HG02759 (cell line): ENCODE results near the gene TMEM151B.
"Not testable (repeated sequence)": the region's sequence is repeated elsewhere in the genome, so short reads cannot be mapped to it uniquely, and the experiment has no call there.

Experiments
- ATAC-seq: cut with Tn5 transposase; IDR thresholded peaks from one replicate; pipeline ENCODE4 v1.9.1; 2021; ENCODE audit warnings: mild to moderate bottlenecking, moderate library complexity; ENCODE audit not compliant: unreplicated experiment

The TMEM151B gene

DNA sequence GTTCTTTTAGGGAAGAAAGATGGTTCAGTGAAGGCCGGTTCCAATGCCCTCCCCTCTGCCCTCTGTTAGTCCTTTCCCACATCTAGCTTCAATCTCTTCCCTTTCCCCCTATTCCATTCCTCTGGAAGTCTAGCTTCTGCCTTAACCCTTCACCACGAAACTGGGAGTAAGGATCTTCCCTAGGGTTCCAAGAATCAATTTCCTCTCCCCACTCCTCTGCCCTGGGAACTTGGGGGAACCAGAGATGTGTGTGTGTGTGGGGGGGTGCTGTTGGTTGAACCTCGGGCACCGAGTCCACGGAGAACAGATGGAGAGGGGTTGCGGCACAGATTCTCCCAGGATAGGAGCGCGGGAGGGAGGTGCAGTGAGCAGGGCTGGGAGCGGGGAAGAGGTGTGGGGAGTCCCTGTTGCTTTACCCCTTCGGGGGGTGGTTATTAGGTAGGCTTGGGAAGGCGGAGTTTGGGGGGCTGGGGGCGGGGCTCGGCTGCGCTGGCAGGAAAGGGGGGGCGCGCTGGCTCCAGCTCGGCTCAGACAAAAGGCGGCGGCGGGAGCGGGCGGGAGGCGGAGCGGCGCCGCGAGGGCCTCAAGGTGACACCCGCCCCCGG, at the start of gene TMEM151B:
TSS of gene TMEM151B (plus strand) at position 530 of the 605 bp plus-strand sequence. CDS start 293 bp downstream, outside the sequence.
- ATAC-seq, result no peak

DNA sequence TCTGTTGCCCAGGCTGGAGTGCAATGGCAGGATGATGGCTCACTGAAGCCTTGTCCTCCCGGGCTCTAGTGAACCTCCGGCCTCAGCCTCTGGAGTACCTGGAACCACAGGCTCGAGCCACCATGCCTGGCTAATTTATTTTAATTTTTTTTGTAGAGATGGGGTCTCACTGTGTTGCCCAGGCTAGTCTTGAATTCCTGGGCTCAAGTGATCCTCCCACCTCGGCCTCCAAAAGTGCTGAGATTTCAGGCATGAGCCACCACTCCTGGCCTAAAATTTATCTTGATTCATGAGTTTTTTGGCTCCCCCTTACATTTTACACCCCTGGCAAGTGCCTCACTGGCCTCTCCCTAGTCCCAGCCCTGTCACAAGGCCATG, 49.3 kb upstream of the TMEM151B start:
- no peak for ATAC-seq

DNA sequence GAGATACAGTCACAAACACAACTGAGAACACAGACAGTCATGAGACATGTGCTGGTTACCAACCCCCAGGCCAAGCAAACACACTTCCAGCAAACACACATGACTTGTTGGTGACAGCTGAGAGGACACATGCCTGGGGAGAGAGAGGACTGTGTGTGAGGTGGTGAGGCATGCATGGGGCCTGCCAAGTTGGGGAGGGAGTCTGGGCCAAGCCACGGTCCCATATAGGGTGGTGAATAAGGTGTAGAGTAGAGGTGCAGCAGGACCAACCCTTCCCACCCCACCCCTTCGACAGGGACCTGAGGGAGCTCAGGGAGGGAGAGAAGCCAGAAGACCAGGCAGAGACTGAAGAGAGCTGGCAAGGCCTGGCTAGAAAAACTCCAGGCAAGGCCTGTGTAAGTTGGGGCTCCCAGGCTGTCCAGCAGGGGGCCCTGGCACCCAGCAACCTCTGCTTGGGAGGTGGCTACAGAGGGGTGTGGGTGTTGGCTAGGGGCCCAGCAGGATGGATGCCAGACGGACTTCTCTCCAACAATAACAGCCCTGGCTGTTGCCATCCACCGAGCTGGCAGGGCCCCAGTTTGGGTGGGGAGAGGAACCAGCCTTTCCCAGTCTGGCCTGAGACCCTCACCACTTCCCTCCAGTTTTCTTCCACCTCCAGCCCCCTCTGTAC, 48.8 kb upstream of the TMEM151B start:
- ATAC-seq, result peak; percentile 39

DNA sequence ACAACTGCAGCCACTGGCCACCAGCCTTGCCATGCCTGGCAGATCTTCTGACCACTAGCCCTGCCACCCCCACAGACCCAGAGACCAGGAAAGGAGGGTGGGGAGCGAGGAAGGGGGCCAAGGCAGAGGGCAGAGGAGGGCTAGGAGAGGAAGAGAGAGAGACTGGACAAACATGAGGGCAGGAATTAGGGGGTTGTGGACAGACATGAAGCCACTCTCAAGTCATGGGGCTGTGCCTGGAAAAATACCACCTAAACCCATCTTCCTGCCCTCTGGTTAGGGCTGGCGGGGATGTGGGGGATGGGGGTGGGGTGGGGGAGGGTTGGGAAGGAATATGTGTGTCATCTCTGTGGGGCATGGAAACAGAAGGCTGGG, 48.3 kb upstream of the TMEM151B start:
- no peak for ATAC-seq

DNA sequence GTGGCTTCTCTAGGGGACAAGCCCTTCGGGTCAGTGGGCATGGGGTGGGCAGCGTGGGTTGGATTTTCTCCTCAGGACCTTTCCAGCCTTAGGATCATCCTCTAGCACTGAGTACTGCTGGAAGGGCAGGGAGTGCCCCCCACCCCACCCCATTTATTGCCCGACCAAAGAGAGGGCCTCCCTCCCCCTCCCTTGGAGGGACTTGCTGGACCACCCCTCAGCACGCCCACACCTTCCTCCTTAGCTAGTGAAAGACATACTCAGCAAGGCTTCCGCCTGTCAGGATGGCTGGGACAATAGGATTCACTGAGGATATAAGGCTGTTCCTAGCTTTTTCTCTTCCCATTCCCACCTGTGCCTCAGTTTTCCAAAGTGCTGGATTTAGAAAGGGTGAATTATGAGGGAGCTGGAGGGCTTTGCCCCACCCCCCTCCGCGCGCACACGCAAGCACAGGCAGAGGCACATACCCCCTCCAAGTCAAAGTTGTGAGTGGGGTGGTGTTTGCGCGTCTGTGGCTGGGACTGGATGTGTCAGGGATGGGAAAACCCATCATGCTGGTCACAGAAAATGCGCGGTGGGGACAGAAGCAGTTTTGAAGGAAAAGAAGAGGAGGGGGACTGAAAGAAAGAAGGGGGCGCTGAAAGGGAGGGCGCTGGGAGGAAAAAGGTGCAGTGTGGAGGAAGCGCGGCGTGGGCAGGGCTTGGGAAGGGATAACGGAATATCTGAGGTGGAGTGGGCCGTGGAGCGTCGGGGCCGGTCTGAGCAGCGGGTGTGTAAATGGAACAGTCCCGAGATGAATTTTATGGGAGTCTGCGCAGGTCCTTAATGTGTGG, 47.5 kb upstream of the TMEM151B start:
- no peak for ATAC-seq

DNA sequence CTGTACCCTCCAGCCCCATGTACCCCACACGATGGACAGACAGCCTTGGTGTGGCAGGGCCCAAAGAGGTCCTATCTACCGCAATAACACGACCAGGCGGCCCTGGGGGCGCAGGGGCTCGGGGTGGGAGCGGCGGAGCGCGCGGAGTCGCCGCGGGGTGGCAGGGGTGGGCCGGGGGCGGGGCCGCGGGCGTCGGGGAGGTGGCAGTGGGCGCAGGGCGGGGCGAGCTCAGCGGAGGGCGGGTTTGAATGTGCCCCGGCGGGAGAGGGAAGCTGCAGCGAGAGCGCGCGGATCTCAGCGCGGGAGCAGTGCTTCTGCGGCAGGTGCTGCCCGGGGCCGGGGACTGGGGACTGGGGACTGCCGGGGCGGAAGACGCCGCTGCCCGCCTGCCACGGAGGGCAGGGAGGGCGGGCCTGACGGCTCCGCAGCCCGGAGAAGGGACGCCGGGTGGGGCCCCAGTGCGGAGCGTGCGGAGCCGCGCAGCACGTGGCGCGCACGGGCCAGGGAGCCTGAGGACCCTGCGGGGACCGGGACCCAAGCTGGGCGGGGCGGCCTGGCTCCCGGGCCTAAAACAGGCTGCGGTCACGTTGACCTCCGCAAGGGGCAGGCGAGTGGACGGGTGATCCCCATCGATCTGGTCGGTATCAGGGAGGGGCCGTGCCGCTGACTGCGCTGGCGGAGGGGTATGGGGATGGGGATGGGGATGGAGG, 46.8 kb upstream of the TMEM151B start, which contains the start of gene SLC29A1:
TSS of gene SLC29A1 (plus strand) at position 277 of the 710 bp plus-strand sequence. CDS start 3,719 bp downstream, outside the sequence.
- peak; percentile 53 for ATAC-seq

DNA sequence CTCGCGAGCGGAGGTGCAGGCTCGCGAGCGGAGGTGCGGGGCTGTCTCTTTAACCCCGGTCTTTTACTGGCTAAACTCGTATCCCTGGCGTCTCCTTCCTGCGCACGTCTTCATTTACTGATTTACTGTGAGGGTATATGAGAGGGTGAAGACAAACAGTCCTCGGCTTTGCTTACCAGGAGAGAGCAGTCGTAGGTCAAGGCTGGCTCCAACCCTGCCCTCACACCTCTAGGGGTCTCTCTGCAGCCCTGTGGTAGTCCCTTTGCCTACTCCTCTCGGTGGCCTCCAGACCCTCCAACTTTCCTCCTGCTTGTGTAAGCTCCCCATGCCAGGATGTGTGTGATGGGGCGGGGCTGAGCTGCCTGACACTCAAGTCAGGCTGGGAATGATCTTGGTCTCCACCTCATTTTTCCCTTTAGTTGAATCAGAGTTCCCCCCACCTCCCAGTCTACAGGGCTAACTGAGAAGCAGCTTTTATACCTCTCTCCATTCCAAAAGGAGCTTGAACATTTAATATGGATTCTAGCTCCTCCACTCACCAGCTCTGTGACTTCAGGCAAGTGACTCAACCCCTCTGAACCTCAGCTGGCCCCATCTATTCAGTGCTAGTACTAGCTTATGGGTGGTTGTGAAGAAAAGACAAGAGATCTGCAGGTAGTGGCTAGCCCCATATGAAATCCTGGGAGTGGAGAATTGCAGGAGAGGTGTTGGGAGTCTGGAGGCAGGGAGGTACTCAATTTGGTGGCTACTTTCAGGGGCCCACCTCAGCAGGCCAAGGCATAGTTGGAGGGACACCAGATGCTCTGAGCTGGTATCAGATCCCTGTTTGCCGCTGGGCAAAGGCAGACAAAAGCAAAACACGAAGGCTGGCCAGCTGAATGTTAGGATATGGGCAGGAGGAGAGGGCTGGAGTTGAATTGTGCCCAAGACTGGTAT, 46.0 kb upstream of the TMEM151B start:
- peak; percentile 9 for ATAC-seq

DNA sequence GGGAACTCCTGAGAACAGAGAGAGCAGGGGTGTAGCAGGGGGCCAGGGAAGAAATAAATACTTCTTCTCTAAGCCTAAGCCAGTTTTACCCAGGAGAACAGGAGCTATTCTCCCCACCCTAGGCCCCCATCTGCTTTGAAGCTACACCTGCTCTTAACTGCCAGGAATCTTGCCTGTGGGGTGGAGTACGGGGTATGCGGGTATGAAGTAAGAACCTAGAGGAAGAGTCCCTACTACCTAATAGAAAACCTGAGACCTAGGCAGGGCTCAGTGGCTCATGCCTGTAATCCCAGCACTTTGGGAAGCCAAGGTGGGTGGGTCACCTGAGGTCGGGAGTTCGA, 45.3 kb upstream of the TMEM151B start:
- ATAC-seq, result no peak

DNA sequence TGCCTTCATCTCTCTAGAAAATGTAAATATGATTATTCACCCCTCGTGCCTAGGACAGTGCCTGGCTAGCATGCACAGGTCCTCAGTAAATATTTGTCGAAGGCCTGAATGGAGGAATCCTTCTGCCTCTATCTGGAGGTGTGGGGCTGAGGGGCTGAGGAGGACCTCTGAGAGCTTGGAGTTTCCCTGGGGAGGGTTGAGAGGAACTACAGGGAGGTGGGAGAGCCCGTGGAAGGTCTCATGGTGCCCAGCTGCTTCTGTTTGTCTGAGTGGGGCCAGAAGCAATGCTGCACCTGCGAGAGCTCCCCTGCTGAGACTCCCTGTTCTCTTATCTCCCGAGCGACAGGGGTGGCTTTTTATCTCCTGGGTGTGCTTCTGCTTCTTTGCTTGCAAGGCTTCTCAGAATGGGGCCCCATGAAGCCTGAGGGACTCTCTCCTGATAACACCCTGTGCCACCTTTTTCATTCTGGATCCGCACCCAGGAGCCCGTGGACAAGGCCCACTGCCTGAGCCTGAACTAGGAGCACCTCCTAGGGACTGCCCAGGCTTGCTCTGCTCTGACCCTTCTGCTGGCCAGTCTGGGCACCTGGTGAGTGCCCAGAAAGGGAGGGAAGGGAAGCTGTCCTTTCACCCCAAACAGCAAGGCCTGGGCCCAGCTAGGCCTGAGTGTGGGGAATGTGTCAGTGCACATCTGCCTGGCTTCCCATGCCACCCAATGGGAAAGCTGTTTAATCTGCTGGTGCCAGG, 44.5 kb upstream of the TMEM151B start:
- no peak for ATAC-seq

DNA sequence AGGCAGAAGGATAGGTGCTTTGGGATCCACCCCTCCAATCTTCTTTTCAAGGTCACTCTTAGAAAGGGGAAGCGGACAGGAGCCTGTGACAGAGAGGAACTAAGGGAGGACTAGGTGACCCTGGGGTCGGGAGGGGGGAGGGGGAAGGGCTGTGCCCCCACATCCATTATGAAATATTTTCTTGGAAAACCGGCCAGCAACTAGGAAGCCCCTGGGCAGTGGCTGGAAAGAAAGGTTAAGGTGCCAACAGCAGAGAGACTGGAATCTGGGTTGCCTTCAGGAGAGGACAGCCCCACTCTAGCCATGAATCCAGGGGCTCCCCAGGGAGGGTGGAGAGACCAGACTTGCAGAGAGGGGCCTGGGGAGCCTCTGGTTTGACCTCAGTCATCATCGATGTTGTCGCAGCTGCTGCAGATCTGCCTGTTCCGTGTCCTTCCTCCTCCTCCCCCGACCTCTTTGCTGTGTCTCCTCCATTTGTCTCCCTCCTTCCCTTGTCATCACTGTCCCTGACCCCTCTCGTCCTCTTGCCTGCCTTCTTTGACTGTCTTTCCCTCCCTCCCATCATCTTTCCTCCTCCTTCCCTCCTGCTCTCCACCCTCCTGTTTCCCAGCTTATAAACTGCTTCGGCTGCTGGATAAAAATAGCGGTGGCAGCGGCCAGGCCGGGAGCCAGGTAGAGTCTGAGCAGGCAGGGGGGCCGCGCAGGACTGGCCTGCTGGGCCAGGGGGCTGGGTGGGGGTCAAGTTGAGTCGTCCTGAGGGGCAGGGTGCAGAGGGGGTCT, 43.7 kb upstream of the TMEM151B start:
- no peak for ATAC-seq

DNA sequence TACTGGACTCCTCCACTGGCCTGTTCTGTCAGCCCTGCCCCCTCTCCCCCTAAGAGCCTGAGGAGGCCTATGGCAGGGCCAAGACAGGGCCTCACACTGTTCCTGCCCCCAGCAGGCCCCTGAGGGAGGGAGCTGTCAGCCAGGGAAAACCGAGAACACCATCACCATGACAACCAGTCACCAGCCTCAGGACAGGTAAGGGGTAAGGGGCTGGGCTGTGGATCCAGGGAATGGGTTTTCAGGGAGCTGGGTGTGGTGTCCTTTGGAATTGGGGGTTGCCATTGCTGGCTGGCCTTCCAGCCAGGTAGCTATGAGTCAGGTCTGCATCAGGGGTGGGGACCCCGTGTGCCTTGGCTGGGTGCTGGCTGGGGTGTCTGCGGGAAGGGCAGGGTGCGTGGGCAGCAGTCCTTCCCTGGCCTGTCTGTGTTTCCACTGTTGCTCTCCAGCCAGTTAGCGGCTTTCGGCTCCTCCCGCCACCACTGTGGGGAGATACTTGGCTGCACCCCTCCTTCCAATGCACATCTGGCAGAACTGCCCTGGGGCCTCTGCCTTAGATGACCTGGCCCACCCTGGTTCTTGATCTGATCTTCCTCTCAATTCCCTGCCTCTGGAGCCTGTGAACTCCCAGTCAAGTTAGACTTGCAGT, 43.0 kb upstream of the TMEM151B start:
- no peak for ATAC-seq

DNA sequence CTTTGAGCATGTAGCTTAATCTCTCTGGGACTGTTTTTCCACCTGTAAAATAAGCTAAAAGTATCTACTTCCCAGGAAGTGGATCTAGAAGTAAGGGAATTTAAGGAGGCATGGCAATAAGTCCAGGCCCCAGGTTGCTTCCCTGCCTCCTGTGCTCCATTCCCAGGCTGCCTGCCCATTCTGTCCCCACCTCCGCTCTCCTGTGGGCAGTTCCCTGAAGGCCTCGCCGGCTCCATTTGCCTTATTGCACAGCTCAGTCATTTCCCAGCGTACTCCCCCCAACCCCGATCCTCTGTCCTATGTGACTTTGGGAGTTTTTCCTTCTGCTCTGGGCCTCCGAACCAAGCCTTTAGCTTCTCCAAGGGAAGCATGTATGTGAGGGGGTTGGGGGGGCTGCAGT, 42.2 kb upstream of the TMEM151B start:
- no peak for ATAC-seq

DNA sequence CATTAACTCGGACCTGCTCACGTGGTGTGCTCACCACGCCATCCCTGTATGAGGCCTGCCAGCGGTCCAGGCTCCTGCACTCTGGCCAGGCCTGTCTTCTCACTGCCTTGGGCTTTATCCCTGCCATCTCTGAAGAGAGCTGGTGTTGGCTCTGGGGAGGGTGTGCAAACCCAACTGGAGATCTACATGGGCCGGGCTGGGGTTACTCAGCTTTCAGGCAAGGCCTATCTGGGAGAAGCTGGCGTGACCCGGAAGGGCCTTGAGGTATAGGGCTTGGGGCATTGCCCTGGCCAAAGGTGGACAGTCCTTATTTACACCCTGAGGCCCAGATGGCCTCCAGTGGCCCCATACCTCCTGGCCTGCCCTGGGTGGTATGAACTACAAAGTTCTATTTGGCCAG, 41.8 kb upstream of the TMEM151B start:
- ATAC-seq, result no peak

DNA sequence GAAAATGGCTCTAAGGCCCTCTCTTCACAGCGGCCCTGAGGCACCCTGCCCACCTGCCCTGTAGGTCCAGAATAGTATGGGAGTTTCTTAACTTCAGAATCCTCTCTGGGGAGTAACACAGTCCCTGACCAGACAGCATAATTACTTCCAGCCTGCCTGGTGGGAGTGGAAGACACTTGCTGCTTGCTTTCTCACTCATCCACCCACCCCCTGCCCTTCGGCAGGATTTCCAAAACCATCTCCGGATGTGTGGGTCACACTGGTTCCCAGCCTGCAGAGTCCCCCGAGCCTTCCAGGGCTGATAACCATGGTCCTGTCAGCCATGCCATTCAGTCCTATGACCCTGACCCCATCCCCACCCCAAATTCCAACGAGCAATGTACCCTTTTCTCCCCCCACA, 41.4 kb upstream of the TMEM151B start:
- ATAC-seq, result no peak

DNA sequence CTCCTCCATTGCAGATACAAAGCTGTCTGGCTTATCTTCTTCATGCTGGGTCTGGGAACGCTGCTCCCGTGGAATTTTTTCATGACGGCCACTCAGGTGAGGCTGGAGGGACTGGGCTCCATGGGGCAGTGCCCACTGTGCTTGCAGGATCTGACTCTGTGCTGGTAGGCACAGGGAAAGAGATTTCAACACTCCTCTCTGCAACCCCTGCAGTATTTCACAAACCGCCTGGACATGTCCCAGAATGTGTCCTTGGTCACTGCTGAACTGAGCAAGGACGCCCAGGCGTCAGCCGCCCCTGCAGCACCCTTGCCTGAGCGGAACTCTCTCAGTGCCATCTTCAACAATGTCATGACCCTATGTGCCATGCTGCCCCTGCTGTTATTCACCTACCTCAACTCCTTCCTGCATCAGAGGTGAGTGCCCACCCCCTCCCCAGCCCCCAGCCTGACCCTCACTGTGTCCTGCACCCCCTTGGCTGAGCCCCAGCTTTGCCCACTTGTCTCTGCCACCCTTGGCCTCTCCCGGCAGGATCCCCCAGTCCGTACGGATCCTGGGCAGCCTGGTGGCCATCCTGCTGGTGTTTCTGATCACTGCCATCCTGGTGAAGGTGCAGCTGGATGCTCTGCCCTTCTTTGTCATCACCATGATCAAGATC, 40.7 kb upstream of the TMEM151B start:
- ATAC-seq, result no peak

DNA sequence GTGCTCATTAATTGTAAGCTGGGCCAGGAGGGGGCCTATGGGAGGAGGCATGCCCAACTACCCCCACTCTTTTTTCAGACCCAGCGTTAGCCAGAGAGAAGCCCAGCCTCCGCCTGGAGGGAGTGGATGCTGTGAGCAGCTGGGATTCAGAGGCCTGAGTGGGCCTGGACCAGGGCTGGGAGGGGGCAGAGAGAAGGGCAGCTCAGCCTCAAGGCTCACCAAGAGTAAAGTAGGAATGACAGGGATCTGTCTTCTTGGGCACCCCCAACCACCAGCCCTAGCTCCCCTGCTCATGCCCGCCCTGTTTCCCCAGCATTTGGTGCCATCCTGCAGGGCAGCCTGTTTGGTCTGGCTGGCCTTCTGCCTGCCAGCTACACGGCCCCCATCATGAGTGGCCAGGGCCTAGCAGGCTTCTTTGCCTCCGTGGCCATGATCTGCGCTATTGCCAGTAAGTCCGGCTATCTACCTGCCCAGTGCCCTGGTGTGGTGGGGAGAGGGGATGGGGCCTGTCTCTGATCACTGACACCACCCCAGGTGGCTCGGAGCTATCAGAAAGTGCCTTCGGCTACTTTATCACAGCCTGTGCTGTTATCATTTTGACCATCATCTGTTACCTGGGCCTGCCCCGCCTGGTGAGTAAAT, 40.1 kb upstream of the TMEM151B start:
- ATAC-seq, result no peak

DNA sequence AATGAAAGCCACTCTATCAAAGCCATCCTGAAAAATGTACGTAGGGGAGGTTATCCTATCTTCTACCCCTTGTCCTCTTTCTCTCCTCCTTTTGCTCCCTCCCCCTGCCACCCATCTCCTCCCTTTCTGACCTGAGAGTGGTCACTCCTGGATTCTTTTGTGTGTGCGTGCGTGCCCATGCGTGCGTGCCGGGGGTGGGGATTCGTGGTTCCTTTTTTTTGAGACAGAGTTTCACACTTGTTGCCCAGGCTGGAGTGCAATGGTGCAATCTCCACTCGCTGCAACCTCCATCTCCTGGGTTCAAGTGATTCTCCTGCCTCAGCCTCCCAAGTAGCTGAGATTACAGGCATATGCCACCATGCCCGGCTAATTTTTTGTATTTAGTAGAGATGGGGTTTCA, 38.8 kb upstream of the TMEM151B start:
- ATAC-seq, result not testable (repeated sequence)
